Mononuclear cell (primary cell): ENCODE data around the gene TPSAB1. TPM values are rescaled to one million over a fixed set of nuclear protein-coding genes. Genes with fewer than 3 reads are reported as not detected.

Experiments used
- H3K27me3 ChIP-seq: 2 replicates; pipeline ENCODE4 v1.6.0; 2011; ENCODE audit warnings: low read length, control low read depth; ENCODE audit not compliant: insufficient read depth
- H3K4me1 ChIP-seq: 2 replicates; pipeline ENCODE4 v1.5.1; 2011; ENCODE audit warnings: mild to moderate bottlenecking, low read length, control low read depth; ENCODE audit not compliant: insufficient read depth
- H3K4me3 ChIP-seq: 2 replicates; pipeline ENCODE4 v1.5.1; 2011; ENCODE audit warnings: mild to moderate bottlenecking, low read length, moderate library complexity
- H3K9me3 ChIP-seq: 2 replicates; pipeline ENCODE4 v1.5.1; 2011; ENCODE audit warnings: low read depth, mild to moderate bottlenecking, control low read depth, low read length
- total RNA-seq: library from RNA; depleted of rRNA; stranded (reverse); fragments of >200 nt; gene quantifications from one replicate; pipeline ENCODE4 v1.2.3, GENCODE V29; 2012

The TPSAB1 gene
- total RNA-seq, 1 donor: not detected

- peaks cover 4% of the 10 kb centered on the region for H3K4me1 ChIP-seq
- H3K27me3 ChIP-seq: peaks cover 9% of the 10 kb centered on the region
Measured at GRCh38 chr16:1286513-1287094, 46.1 kb downstream of the TPSAB1 start.

DNA sequence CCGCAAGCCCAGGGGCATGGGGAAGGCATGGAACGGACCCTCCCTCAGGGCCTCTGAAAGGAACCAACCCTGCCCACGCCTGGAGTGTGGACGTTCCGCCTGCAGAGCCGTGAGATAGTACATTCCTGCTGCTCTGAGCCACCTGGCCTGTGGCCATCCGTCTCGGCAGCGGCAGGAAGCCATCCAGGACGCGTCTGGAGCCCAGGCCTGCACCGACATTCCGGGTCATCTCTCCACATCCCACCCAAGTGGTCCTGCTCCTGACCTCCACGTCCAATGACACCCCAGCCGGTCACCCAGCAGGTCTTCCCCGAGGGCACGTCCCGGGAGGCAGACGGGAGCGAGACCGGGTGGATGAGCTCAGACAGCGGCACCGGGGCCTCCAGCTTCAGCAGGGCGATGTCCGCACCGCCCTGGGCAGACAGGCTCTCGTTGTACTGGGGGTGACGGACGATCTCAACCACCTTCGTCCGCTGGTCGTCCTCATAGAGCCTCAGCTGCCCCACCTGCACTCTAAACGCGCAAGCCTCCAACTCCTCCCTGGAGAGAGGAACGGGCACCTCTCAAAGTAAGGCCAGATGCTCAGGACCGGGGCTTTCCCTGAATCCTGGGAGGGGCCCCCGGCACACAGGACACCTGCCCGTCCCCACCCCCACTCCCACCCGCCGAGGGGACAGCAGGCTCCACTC is 47.6 kb downstream of the TPSAB1 start:
- no peak overlapping the region for H3K4me3 ChIP-seq
- no peaks in the 10 kb centered on the region for H3K9me3 ChIP-seq
- peaks cover 4% of the 10 kb centered on the region for H3K4me1 ChIP-seq
- H3K27me3 ChIP-seq: peaks cover 9% of the 10 kb centered on the region

More at GRCh38 chr16:1286513-1287094, 46.1 kb downstream of the TPSAB1 start:
- Histone ChIP-seq H3K9me3 (no peaks in the 10 kb centered on the region), H3K4me3 (no peak overlapping the region)

GRCh38 chr16:1288813-1289476 is 48.4 kb downstream of the TPSAB1 start:
- Histone ChIP-seq H3K4me1 (peaks cover 4% of the 10 kb centered on the region), H3K27me3 (peaks cover 9% of the 10 kb centered on the region), H3K9me3 (no peaks in the 10 kb centered on the region), H3K4me3 (no peak overlapping the region)

DNA sequence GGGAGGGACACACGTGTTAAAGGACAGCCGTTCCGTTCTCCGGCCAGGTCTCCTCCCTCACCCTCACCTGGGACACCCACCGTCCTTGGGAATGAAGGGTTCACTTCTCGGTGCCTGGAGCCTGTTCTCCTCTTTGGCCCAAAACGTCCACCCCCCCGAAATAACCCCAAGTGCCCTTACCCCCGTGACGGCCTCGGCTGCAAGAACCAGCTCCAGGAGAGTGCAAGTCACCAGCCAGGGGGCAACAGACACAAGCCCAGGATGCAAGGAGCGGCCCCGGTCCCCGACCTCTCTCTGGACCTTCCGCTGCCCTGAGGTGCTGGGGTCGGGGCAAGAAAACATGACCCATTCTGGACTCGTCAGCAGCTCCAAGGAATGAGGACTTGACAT is 49.0 kb downstream of the TPSAB1 start:
- H3K27me3 ChIP-seq: peaks cover 9% of the 10 kb centered on the region
- H3K9me3 ChIP-seq: no peaks in the 10 kb centered on the region
- no peak overlapping the region for H3K4me3 ChIP-seq
- peaks cover 4% of the 10 kb centered on the region for H3K4me1 ChIP-seq

DNA sequence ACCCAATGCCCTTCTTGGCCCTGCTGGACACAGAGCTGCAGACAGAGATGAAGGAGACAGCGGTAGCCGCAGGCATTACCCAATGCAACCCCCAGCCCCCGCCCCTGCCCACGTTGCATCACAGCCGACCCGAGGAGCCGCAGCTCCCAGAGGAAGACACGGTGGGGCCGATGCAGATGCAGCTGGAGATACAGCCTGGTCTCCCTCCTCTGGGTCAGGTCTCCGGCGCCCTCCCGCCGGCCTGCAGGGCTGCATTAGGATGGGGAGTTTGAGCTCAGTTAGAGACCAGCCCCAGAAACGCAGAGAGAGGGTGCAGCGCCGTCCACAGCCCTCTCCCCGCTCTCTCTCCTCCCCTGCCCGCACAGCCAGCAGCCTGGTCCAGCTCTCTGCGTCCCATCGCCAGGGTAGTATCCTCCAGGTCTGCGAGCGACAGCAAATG is 49.6 kb downstream of the TPSAB1 start:
- Histone ChIP-seq H3K27me3 (peaks cover 9% of the 10 kb centered on the region), H3K9me3 (no peaks in the 10 kb centered on the region), H3K4me3 (no peak overlapping the region), H3K4me1 (peaks cover 4% of the 10 kb centered on the region)

- Histone ChIP-seq H3K9me3 (no peaks in the 10 kb centered on the region), H3K4me3 (no peak overlapping the region), H3K4me1 (peaks cover 4% of the 10 kb centered on the region), H3K27me3 (peaks cover 9% of the 10 kb centered on the region)
Measured at GRCh38 chr16:1290860-1291575, 50.5 kb downstream of the TPSAB1 start.

DNA sequence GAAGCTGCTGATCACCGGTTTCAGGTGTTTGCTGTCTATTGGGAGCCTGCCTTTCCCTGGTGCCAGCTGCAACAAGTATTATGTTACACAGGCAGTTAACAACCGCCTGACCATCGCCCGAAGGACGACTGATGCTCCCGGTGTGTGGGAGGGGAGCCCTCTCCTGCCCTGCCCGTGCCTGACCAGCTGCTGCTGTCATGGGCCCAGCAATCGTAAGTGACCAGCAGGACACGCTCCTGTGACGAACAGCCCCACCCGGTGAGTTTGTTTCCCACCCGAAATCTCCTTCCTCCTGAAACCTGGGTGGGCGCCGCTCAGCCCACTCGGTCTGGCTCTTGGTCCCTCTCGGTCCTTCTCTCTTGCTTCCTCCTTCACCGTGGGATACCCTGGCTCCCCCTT is 51.1 kb downstream of the TPSAB1 start:
- Histone ChIP-seq H3K9me3 (no peaks in the 10 kb centered on the region), H3K4me1 (peaks cover 4% of the 10 kb centered on the region), H3K27me3 (peaks cover 9% of the 10 kb centered on the region), H3K4me3 (no peak overlapping the region)

Other genes starting within 250 kb of the TPSAB1 start
- gene SSTR5, start 168.0 kb upstream of the TPSAB1 start, total RNA-seq: not detected
- gene C1QTNF8, start 144.5 kb upstream of the TPSAB1 start, total RNA-seq: not detected
- gene CACNA1H, start 87.6 kb upstream of the TPSAB1 start, total RNA-seq: 0.52 TPM
- not detected for gene TPSG1, start 15.4 kb upstream of the TPSAB1 start, total RNA-seq
- gene TPSB2, start 10.5 kb upstream of the TPSAB1 start, total RNA-seq: not detected
- gene TPSD1, start 15.4 kb downstream of the TPSAB1 start, total RNA-seq: not detected
- gene UBE2I, start 68.9 kb downstream of the TPSAB1 start, total RNA-seq: 108 TPM
- gene BAIAP3, start 92.9 kb downstream of the TPSAB1 start, total RNA-seq: 2.3 TPM
- gene TSR3, start 111.2 kb downstream of the TPSAB1 start, total RNA-seq: 21.3 TPM
- 29.8 TPM for gene GNPTG, start 111.2 kb downstream of the TPSAB1 start, total RNA-seq
- 18.4 TPM for gene UNKL, start 174.0 kb downstream of the TPSAB1 start, total RNA-seq
- 4.3 TPM for gene UQCC4, start 180.0 kb downstream of the TPSAB1 start, total RNA-seq
- gene PERCC1, start 190.4 kb downstream of the TPSAB1 start, total RNA-seq: 0.84 TPM
- gene CCDC154, start 203.9 kb downstream of the TPSAB1 start, total RNA-seq: 0.21 TPM
- gene CLCN7, start 234.3 kb downstream of the TPSAB1 start, total RNA-seq: 58.2 TPM
- not detected for gene PTX4, start 248.2 kb downstream of the TPSAB1 start, total RNA-seq